ENCODE data around the gene BRCA1. TPM values are rescaled to one million over a fixed set of nuclear protein-coding genes. Genes with fewer than 3 reads are reported as not detected.

BRCA1 gene
- polyA plus RNA-seq, 3 donors: 0.87 to 2.6 (median 1.9) TPM

DNA sequence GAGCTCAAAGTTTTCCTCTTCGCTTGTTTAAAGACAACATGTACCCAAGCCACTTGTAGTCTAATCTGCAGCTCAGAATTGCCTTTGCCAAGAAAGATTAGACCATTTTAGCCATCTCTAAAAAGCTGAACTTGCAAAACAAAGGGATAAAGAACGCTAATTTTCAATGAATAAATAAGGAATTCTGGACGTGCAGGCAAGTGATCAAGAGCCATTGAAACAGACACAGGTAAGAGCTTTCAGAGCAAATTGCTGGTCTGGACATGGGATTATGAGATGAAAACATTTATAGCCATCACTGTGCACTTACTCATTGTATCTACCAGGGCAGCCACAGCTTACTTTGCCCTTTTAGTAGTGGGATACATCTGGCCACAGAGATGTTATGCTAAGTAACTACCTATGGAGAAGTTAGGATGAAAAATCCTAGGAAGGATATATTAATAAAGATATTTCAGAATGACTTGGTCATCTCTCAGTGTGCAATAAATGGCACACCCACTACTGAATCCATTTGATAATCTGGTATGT is 55.7 kb downstream of the BRCA1 start:
- peaks cover 30 to 60% of the 10 kb centered on the region in 2 donors for H3K36me3 Mint-ChIP-seq
- no peaks in the 10 kb centered on the region for H3K9me3 ChIP-seq (replicated peaks in 1 of 2; ENCODE audit: control insufficient read depth in 1 of 2, insufficient read depth in 1 of 2, low read length in 2 of 2)
- no peak overlapping the region for H3K9ac ChIP-seq (ENCODE audit: insufficient read depth, low read length, poor library complexity, severe bottlenecking)
- no peak overlapping the region for H3K4me3 ChIP-seq (replicated peaks in 1 of 3; ENCODE audit: low read depth in 2 of 3, low read length in 3 of 3)
- no peak for DNase-seq
- 88% methylated on average over 1 of the region's 3 CpGs for WGBS (ENCODE audit: insufficient coverage)
- H3K4me1 Mint-ChIP-seq: no peaks in the 10 kb centered on the region
- no peaks in the 10 kb centered on the region for H3K27me3 ChIP-seq (ENCODE audit: control insufficient read depth in 2 of 2, insufficient read depth in 2 of 2, low read length in 2 of 2)
- H3K4me2 ChIP-seq (replicated peaks; ENCODE audit: extremely low read depth, low read length, poor library complexity, severe bottlenecking): no peak overlapping the region
- no peaks in the 10 kb centered on the region for H4K20me1 ChIP-seq (ENCODE audit: insufficient read depth, low read length)
- TF ChIP-seq, protein P1, sequence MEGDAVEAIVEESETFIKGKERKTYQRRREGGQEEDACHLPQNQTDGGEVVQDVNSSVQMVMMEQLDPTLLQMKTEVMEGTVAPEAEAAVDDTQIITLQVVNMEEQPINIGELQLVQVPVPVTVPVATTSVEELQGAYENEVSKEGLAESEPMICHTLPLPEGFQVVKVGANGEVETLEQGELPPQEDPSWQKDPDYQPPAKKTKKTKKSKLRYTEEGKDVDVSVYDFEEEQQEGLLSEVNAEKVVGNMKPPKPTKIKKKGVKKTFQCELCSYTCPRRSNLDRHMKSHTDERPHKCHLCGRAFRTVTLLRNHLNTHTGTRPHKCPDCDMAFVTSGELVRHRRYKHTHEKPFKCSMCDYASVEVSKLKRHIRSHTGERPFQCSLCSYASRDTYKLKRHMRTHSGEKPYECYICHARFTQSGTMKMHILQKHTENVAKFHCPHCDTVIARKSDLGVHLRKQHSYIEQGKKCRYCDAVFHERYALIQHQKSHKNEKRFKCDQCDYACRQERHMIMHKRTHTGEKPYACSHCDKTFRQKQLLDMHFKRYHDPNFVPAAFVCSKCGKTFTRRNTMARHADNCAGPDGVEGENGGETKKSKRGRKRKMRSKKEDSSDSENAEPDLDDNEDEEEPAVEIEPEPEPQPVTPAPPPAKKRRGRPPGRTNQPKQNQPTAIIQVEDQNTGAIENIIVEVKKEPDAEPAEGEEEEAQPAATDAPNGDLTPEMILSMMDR (IDR thresholded peaks at IDR 0.05): no peak
- no peak overlapping the region for H3K27ac ChIP-seq (ENCODE audit: low read depth in 1 of 2, low read length in 2 of 2)
- no peaks in the 10 kb centered on the region for H3K9me3 Mint-ChIP-seq
- no peaks in the 10 kb centered on the region for H3K4me1 ChIP-seq (ENCODE audit: control insufficient read depth in 1 of 2, insufficient read depth in 2 of 2, low read length in 2 of 2)
- H3K4me3 Mint-ChIP-seq: no peak overlapping the region
- H3K79me2 ChIP-seq (ENCODE audit: insufficient read depth, low read length): no peaks in the 10 kb centered on the region
- H3K27ac Mint-ChIP-seq: no peak overlapping the region
- intact Hi-C loops (cut with micrococcal nuclease): no loop called here
- H3K27me3 Mint-ChIP-seq (ENCODE audit: low read depth in 3 of 3): peaks cover 0 to 2% (median 0%) of the 10 kb centered on the region in 3 donors
- H3K36me3 ChIP-seq (replicated peaks in 1 of 2; ENCODE audit: control insufficient read depth in 1 of 2, insufficient read depth in 2 of 2, low read length in 2 of 2): peaks cover 18 to 69% of the 10 kb centered on the region in 2 donors
- no peak overlapping the region for H2AFZ ChIP-seq (ENCODE audit: insufficient read depth, low read depth, low read length, poor library complexity, severe bottlenecking)

DNA sequence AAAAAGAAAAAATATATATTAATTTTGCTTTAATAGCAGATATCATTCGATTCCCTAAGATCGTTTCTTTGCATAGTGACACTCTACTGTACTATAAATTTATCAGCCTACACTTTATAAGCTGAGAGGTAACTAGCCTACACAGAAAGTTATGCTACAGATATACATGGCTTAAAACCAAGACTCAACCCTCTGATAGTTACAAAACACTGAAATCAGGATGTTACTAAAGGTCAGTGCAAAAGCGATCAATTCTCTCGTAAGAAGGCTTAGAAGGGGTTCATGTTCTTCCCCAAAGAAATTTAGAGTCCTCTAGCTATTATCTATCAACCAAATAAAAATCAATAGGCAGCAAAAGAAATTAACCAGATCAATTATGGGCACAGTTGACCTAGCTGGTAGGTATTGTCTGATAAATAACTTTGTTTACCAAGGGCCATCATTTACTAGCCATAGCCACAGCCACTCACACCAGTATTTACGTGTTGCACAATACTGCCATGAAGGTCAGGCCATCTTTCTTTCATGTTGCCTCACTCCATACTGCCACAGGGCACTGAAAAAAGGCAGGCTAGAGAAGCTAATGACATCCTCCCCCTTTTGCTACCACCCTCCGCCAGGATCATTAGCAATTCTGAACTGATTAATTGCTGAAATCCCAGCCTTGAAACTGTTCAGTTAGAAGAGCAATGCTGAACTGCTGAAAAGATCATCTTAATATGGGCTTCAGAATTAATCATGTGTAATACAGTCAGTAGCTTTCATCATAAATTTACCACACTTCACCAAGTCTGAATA is 56.4 kb downstream of the BRCA1 start:
- intact Hi-C loops (cut with micrococcal nuclease): no loop called here
- H3K4me2 ChIP-seq (replicated peaks; ENCODE audit: extremely low read depth, low read length, poor library complexity, severe bottlenecking): no peak overlapping the region
- Mint-ChIP-seq H3K36me3 (peaks cover 35 to 54% of the 10 kb centered on the region in 2 donors), H3K4me1 (no peaks in the 10 kb centered on the region), H3K27me3 (ENCODE audit: low read depth in 3 of 3) (peaks cover 0 to 2% (median 0%) of the 10 kb centered on the region in 3 donors), H3K27ac (peak overlapping the region in 1 of 7 donors; percentile 46), H3K4me3 (no peak overlapping the region), H3K9me3 (no peaks in the 10 kb centered on the region)
- DNase-seq: no peak
- no peak overlapping the region for H3K27ac ChIP-seq (ENCODE audit: low read depth in 1 of 2, low read length in 2 of 2)
- H3K27me3 ChIP-seq (ENCODE audit: control insufficient read depth in 2 of 2, insufficient read depth in 2 of 2, low read length in 2 of 2): no peaks in the 10 kb centered on the region
- H2AFZ ChIP-seq (ENCODE audit: insufficient read depth, low read depth, low read length, poor library complexity, severe bottlenecking): no peak overlapping the region
- peaks cover 15 to 69% of the 10 kb centered on the region in 2 donors for H3K36me3 ChIP-seq (replicated peaks in 1 of 2; ENCODE audit: control insufficient read depth in 1 of 2, insufficient read depth in 2 of 2, low read length in 2 of 2)
- H4K20me1 ChIP-seq (ENCODE audit: insufficient read depth, low read length): no peaks in the 10 kb centered on the region
- WGBS (ENCODE audit: insufficient coverage): 100% methylated on average over 1 of the region's 6 CpGs
- H3K4me1 ChIP-seq (ENCODE audit: control insufficient read depth in 1 of 2, insufficient read depth in 2 of 2, low read length in 2 of 2): no peaks in the 10 kb centered on the region
- no peak overlapping the region for H3K9ac ChIP-seq (ENCODE audit: insufficient read depth, low read length, poor library complexity, severe bottlenecking)
- no peaks in the 10 kb centered on the region for H3K9me3 ChIP-seq (replicated peaks in 1 of 2; ENCODE audit: control insufficient read depth in 1 of 2, insufficient read depth in 1 of 2, low read length in 2 of 2)
- H3K79me2 ChIP-seq (ENCODE audit: insufficient read depth, low read length): no peaks in the 10 kb centered on the region
- no peak overlapping the region for H3K4me3 ChIP-seq (replicated peaks in 1 of 3; ENCODE audit: low read depth in 2 of 3, low read length in 3 of 3)
- TF ChIP-seq, protein P1 (IDR thresholded peaks at IDR 0.05): no peak
